Activated CD4-positive, alpha-beta memory T cell treated with anti-CD3 and anti-CD28 coated beads for 36 hours (primary cell): ENCODE results near the gene FHIP2A. TPM values are rescaled to one million over a fixed set of nuclear protein-coding genes. Genes with fewer than 3 reads are reported as not detected.
A peak's percentile ranks its signal among the peaks of the same experiment; 100 is the strongest.
"Not testable (repeated sequence)": the region's sequence is repeated elsewhere in the genome, so short reads cannot be mapped to it uniquely, and the experiment has no call there.

Experiments used
- CTCF ChIA-PET: fragments of 350-600 bp; sonication (Branson Sonifier 250); formaldehyde crosslinking; loops from one replicate; lab custom pipeline; 2021; ENCODE audit warnings: antibody characterized with exemption, inconsistent platforms; lab: Charles Lee
- POLR2A ChIA-PET: fragments of 350-600 bp; sonication (Branson Sonifier 250); formaldehyde crosslinking; loops from one replicate; lab custom pipeline; 2021; ENCODE audit warnings: antibody characterized with exemption; lab: Charles Lee
- DNase-seq: peaks from one replicate; pipeline ENCODE4 v3.0.0-alpha.2; 2020
- H3K27ac Mint-ChIP-seq: one replicate; pipeline ENCODE4 v1.8.0; 2021; ENCODE audit warnings: mixed read lengths
- H3K27me3 Mint-ChIP-seq: one replicate; pipeline ENCODE4 v1.8.0; 2021; ENCODE audit warnings: mixed read lengths
- H3K36me3 Mint-ChIP-seq: one replicate; pipeline ENCODE4 v1.8.0; 2021; ENCODE audit warnings: mixed read lengths
- H3K4me1 Mint-ChIP-seq: one replicate; pipeline ENCODE4 v1.8.0; 2021; ENCODE audit warnings: low read depth, mixed read lengths
- H3K4me3 Mint-ChIP-seq: one replicate; pipeline ENCODE4 v1.8.0; 2021; ENCODE audit warnings: mild to moderate bottlenecking, mixed read lengths
- H3K9me3 Mint-ChIP-seq: one replicate; pipeline ENCODE4 v1.8.0; 2021; ENCODE audit warnings: mixed read lengths
- intact Hi-C: fragments of 100-400 bp; cut with micrococcal nuclease; formaldehyde crosslinking; loops from one replicate; pipeline ENCODE4 v1.15.1; 2023
- total RNA-seq, 2 experiments: library from RNA; stranded (reverse); gene quantifications; one replicate each; pipeline ENCODE4 v1.2.3, GENCODE V29; 2021

The FHIP2A gene
- total RNA-seq, 2 experiments from 2014 or later = 17.2 to 21.4 TPM

DNA sequence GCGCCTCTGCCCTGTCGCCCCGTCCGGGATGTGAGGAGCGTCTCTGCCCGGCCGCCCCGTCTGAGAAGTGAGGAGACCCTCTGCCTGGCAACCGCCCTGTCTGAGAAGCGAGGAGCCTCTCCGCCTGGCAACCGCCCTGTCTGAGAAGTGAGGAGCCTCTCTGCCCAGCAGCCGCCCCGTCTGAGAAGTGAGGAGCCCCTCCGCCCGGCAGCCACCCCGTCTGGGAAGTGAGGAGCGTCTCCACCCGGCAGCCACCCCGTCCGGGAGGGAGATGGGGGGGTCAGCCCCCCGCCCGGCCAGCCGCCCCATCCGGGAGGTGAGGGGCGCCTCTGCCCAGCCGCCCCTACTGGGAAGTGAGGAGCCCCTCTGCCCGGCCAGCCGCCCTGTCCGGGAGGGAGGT, 34.4 kb upstream of the FHIP2A start:
- H3K9me3 Mint-ChIP-seq = not testable (repeated sequence)

DNA sequence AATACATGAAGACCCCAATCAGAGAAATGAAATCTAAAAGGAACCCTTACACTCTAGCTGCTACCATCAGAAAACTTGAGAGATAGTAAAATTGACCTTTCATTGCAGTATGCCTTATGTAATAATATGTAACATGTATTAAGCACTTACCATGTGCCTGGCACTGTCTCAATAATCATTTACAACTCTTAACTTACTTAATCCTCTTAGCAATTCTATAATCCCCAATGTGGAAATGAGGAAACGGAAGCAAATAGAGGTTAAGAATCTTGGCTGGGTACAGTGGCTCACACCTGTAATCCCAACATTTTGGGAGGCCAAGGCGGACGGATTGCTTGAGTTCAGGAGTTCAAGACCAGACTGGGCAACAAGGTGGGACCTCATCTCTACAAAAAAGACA, 29.8 kb upstream of the FHIP2A start:
- Mint-ChIP-seq H3K4me1 (no peaks in the 10 kb centered on the region), H3K27me3 (no peaks in the 10 kb centered on the region), H3K9me3 (peaks cover 2% of the 10 kb centered on the region), H3K4me3 (no peak overlapping the region), H3K36me3 (no peaks in the 10 kb centered on the region), H3K27ac (no peak overlapping the region)
- DNase-seq = no peak
- intact Hi-C loops = no loop called here
- POLR2A ChIA-PET = no interaction called here
- CTCF ChIA-PET = no interaction called here

More for the DNA sequence above, 34.4 kb upstream of the FHIP2A start:
- intact Hi-C loops = loop anchor here (2.0 to 5.0 kb wide), 2 partner anchors 315 to 482 kb away; no protein-coding TSS in a partner anchor
- H3K27ac Mint-ChIP-seq, DNase-seq, POLR2A ChIA-PET, H3K27me3 Mint-ChIP-seq, H3K36me3 Mint-ChIP-seq, H3K4me3 Mint-ChIP-seq, H3K4me1 Mint-ChIP-seq: not testable (repeated sequence)
- CTCF ChIA-PET = interaction anchor here (3.0 kb wide), 1 partner anchor 483 kb away, joined by 33 read pairs; no protein-coding TSS in a partner anchor

DNA sequence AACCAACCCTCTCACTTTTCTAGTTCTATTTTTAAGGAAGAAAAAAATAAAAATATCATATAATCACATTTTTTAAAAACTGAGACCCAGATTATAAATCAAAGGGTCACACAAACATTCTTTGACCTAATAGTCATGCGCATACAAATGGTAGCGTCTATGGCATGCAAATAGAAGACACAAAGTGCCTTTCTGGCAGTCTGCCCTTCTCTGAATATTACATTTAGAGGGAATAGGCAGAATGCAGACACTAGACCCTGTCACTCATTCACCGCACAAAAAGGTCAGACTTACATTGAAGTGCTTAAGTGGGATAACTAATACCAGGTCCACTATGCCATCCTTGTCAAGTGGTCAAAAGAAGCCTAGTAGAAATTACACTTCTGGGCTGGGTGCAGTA, 26.5 kb upstream of the FHIP2A start:
- no peaks in the 10 kb centered on the region for H3K27me3 Mint-ChIP-seq
- peaks cover 2% of the 10 kb centered on the region for H3K9me3 Mint-ChIP-seq
- no peak overlapping the region for H3K4me3 Mint-ChIP-seq
- H3K4me1 Mint-ChIP-seq = no peaks in the 10 kb centered on the region
- H3K27ac Mint-ChIP-seq = no peak overlapping the region
- intact Hi-C loops = no loop called here
- ChIA-PET CTCF (interaction anchor here (1.3 kb wide), 1 partner anchor 9 kb away, joined by 3 read pairs; no protein-coding TSS in a partner anchor), POLR2A (no interaction called here)
- no peaks in the 10 kb centered on the region for H3K36me3 Mint-ChIP-seq
- DNase-seq = no peak

DNA sequence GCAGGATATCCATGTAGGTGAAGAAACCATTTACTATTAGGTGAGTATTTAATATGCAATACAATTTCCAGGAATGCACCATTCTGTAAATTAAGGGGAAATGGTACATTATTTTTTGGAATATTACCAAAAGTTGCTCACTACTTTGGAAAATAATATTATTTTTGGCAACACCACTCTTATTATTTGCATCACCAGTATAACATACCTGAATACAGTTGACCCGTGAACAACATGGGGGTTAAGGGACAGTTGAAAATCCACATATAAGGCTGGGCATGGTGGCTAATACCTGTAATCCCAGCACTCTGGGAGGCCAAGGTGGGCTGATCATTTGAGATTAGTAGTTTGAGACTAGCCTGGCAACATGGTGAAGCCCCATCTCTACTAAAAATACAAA, 21.2 kb upstream of the FHIP2A start:
- Mint-ChIP-seq H3K27ac (no peak overlapping the region), H3K4me3 (no peak overlapping the region), H3K9me3 (no peaks in the 10 kb centered on the region), H3K4me1 (peaks cover 17% of the 10 kb centered on the region), H3K36me3 (no peaks in the 10 kb centered on the region), H3K27me3 (no peaks in the 10 kb centered on the region)
- POLR2A ChIA-PET = no interaction called here
- no peak for DNase-seq
- CTCF ChIA-PET = no interaction called here
- intact Hi-C loops = loop anchor here (2.0 kb wide), 1 partner anchor 56 kb away; no protein-coding TSS in a partner anchor

DNA sequence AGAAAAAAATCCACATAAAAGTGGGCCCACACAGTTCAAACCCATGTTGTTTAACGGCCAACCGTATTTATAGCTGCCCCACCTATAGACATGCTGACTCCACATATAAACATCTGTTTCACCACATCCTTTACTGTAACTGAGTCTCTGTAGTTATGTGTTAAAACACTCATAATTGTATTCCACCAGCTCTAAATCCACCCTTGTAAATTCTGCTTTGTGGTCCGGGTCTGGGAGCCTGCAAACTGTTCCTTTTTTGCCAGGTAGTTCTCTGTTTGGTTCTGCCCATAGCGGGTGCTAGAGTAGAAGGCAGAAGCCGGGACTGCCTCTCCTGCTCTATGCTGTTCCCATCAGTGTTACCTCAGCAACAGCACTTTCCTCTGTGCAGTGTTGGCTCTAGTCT, 20.2 kb upstream of the FHIP2A start:
- Mint-ChIP-seq H3K4me3 (no peak overlapping the region), H3K36me3 (no peaks in the 10 kb centered on the region), H3K27me3 (no peaks in the 10 kb centered on the region), H3K4me1 (peaks cover 17% of the 10 kb centered on the region), H3K9me3 (no peaks in the 10 kb centered on the region), H3K27ac (no peak overlapping the region)
- ChIA-PET CTCF (interaction anchor here (1.1 to 2.0 kb wide), 2 partner anchors 19 to 20 kb away, joined by 3 to 9 read pairs; partner anchors contain the start of gene FHIP2A), POLR2A (interaction anchor here (1.6 kb wide), 1 partner anchor 20 kb away, joined by 4 read pairs; the partner anchor contains the start of gene FHIP2A)
- intact Hi-C loops = loop anchor here (1.0 to 2.0 kb wide), 3 partner anchors 10 to 55 kb away; partner anchors contain the start of gene FHIP2A
- DNase-seq = peak; percentile 42

DNA sequence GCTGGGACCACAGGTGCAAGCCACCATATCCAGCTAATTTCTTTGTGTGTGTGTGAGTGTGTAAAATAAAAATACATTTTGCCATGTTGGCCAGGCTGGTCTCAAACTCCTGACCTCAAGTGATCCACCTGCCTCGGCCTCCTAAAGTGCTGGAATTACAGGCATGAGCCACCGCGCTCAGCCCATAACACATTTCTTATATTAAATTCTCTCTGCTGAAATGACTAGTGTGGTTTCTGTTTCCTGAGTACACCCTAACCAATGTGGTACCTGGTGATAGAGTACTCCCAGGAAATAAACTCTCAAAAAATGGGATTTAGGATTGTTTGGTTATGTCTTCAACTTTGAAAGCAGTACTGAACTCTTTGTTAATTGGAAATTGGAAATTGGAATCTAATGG, 19.4 kb upstream of the FHIP2A start:
- peaks cover 17% of the 10 kb centered on the region for H3K4me1 Mint-ChIP-seq
- DNase-seq = no peak
- intact Hi-C loops = no loop called here
- H3K9me3 Mint-ChIP-seq = no peaks in the 10 kb centered on the region
- no peak overlapping the region for H3K4me3 Mint-ChIP-seq
- no peaks in the 10 kb centered on the region for H3K27me3 Mint-ChIP-seq
- H3K27ac Mint-ChIP-seq = no peak overlapping the region
- H3K36me3 Mint-ChIP-seq = no peaks in the 10 kb centered on the region
- POLR2A ChIA-PET = interaction anchor here (1.6 kb wide), 1 partner anchor 20 kb away, joined by 4 read pairs; the partner anchor contains the start of gene FHIP2A
- CTCF ChIA-PET = interaction anchor here (2.0 kb wide), 1 partner anchor 19 kb away, joined by 9 read pairs; the partner anchor contains the start of gene FHIP2A

DNA sequence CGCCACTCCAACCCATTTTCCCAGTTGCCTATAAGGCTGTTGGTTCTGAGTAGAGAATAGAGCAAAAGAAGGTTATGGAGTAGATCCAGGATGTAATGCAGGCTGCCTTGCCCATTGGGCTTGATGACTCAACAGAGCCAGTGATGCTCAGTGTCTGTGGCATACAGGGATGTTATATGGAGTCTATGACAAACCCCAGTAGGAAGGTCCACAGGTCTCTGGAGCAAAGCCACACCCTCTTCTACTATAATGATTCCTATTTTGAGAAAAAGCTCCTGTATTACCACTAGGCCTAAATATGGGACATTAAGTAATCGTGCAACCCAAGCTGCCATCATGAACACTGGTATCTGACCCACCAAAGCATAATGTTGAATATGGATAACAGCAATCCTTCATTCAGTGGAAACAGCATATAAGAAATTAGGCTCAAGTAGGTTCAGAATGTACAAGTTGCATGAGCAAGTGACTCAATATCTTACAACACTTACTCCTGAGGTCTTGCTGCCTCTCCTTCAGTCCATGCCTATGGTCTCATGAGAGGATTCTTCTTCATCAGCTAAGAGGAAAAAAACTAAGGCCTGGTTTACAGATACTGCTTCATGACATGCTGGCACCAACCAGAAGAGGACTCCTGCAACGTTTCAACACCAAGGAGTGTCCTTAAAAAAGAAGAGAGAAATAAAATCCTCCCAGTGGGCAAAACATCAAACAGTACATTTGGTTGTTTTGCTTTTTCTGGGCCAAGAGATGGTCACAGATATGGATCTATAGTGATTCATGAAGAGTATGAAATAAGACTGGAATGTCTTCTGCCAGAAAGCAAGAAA, 14.8 kb upstream of the FHIP2A start:
- H3K4me1 Mint-ChIP-seq = peaks cover 21% of the 10 kb centered on the region
- no peak overlapping the region for H3K27ac Mint-ChIP-seq
- H3K4me3 Mint-ChIP-seq = no peak overlapping the region
- DNase-seq = no peak
- CTCF ChIA-PET = no interaction called here
- no peaks in the 10 kb centered on the region for H3K36me3 Mint-ChIP-seq
- H3K9me3 Mint-ChIP-seq = no peaks in the 10 kb centered on the region
- POLR2A ChIA-PET = no interaction called here
- intact Hi-C loops = no loop called here
- no peaks in the 10 kb centered on the region for H3K27me3 Mint-ChIP-seq

DNA sequence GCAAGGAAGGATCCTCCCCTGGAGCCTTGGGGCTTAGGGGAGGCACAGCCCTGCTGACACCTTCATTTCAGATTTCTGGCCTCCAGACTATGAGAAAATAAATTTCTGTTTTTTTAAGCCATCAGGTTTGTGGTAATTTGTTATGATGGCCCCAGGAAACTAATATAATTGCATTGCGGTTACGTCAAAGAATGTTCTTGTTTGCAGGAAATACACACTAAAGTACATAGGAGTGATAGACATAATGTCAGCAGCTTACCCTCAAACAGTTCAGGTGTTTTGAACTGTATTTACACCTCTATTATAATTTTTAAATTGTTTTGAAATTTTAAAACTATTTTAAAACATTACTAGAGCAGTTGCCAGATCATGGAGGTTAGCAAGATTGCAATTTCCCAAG, 12.6 kb upstream of the FHIP2A start:
- Mint-ChIP-seq H3K27ac (no peak overlapping the region), H3K9me3 (no peaks in the 10 kb centered on the region), H3K27me3 (no peaks in the 10 kb centered on the region), H3K36me3 (no peaks in the 10 kb centered on the region), H3K4me1 (peaks cover 21% of the 10 kb centered on the region), H3K4me3 (no peak overlapping the region)
- intact Hi-C loops = no loop called here
- ChIA-PET POLR2A (no interaction called here), CTCF (no interaction called here)
- DNase-seq = no peak

DNA sequence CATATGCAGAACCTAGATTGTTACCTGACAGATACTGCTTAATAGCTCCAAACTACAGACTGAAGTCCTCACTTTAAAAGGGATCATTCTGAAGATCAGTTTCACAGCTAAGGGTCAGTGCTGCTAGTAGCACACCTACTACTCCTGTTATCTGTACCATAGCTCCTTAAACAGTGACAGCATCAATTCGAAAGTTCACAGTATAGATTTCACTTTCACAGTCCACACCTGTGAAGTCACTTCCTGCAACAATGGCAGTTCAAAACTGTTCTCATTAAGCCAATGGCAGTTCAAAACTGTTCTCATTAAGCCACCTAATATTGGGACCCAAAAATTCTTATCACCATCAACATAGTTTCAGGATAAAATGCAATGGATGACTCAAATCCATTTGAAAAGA, 10.7 kb upstream of the FHIP2A start:
- no peaks in the 10 kb centered on the region for H3K9me3 Mint-ChIP-seq
- intact Hi-C loops = loop anchor here (1.0 kb wide), 1 partner anchor 10 kb away; no protein-coding TSS in a partner anchor
- H3K4me1 Mint-ChIP-seq = peaks cover 21% of the 10 kb centered on the region
- no peak for DNase-seq
- H3K4me3 Mint-ChIP-seq = no peak overlapping the region
- H3K27ac Mint-ChIP-seq = no peak overlapping the region
- ChIA-PET CTCF (interaction anchor here (1.9 to 2.7 kb wide), 2 partner anchors 11 to 18 kb away, joined by 4 to 17 read pairs; partner anchors contain the start of gene FHIP2A), POLR2A (interaction anchor here (2.2 kb wide), 1 partner anchor 11 kb away, joined by 8 read pairs; the partner anchor contains the start of gene FHIP2A)
- H3K36me3 Mint-ChIP-seq = no peaks in the 10 kb centered on the region
- no peaks in the 10 kb centered on the region for H3K27me3 Mint-ChIP-seq

DNA sequence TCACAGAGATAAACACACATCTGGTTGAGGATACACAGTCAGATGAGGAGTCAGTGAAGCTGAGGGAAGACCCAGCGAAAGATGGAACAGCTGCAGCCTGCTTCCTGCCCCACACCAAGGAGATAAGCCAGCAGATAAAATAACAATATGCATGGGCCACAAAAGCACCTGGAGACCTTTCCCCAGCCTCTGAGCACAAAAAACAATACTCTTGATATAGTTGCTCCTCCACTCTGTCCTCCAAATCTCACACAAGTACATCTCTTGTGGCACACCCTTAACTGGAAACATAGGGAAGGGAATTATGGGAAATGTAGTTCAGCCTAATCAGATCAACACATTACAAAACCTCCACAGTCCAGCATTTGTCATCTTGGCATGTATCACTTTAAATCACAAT, 9.7 kb upstream of the FHIP2A start:
- Mint-ChIP-seq H3K4me3 (no peak overlapping the region), H3K9me3 (no peaks in the 10 kb centered on the region), H3K27ac (no peak overlapping the region), H3K27me3 (no peaks in the 10 kb centered on the region), H3K36me3 (no peaks in the 10 kb centered on the region), H3K4me1 (peaks cover 21% of the 10 kb centered on the region)
- CTCF ChIA-PET = interaction anchor here (1.9 to 2.7 kb wide), 2 partner anchors 10 to 18 kb away, joined by 4 to 17 read pairs; partner anchors contain the start of gene FHIP2A
- POLR2A ChIA-PET = interaction anchor here (2.2 kb wide), 1 partner anchor 10 kb away, joined by 8 read pairs; the partner anchor contains the start of gene FHIP2A
- DNase-seq = no peak
- intact Hi-C loops = loop anchor here (1.0 kb wide), 1 partner anchor 11 kb away; no protein-coding TSS in a partner anchor

DNA sequence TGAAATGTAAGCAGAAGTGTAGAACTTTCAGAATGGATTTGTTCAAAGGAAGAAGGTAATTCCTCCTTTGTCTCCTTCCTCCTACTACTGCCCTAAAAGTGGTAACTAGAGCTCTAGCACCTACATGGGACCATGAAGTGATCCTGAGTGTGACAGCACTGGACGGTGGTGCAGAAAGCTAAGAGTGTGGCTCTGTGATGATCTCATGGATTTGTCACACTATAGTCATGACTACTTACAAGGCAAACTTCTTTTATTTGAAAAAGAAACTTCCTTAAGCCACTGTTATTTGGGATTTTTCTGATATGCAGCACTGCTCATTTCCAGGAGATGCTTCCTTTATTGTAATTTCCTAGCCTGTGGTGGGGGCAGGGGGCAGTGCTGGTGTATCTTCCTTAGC, 5.8 kb upstream of the FHIP2A start:
- POLR2A ChIA-PET = no interaction called here
- peaks cover 16% of the 10 kb centered on the region for H3K4me1 Mint-ChIP-seq
- no peaks in the 10 kb centered on the region for H3K27me3 Mint-ChIP-seq
- DNase-seq = no peak
- no peak overlapping the region for H3K27ac Mint-ChIP-seq
- H3K4me3 Mint-ChIP-seq = no peak overlapping the region
- H3K9me3 Mint-ChIP-seq = no peaks in the 10 kb centered on the region
- no peaks in the 10 kb centered on the region for H3K36me3 Mint-ChIP-seq
- CTCF ChIA-PET = no interaction called here
- intact Hi-C loops = no loop called here

DNA sequence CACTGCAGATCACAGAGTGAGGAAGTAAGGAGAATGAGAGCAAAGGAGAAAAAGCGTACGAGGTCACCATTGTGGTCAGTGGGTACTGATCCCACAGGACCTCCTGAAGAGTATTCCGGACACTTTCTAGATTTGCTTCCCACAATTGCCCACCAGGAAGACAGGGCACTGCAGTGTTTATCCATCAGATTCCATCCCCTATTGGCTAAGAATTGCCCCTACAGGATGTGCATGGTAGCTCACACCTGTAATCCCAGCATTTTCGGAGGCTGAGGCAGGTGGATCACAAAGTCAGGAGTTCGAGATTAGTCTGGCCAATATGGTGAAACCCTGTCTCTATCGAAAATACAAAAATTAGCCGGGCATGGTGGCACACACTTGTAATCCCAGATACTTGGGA, 5.3 kb upstream of the FHIP2A start:
- DNase-seq = no peak
- Mint-ChIP-seq H3K4me3 (no peak overlapping the region), H3K27ac (no peak overlapping the region), H3K27me3 (no peaks in the 10 kb centered on the region), H3K4me1 (peaks cover 11% of the 10 kb centered on the region), H3K36me3 (no peaks in the 10 kb centered on the region), H3K9me3 (no peaks in the 10 kb centered on the region)
- CTCF ChIA-PET = no interaction called here
- POLR2A ChIA-PET = no interaction called here
- intact Hi-C loops = no loop called here
